KMS-11 (cell line): ENCODE results near the gene ETFDH.
"Not testable (repeated sequence)": the region's sequence is repeated elsewhere in the genome, so short reads cannot be mapped to it uniquely, and the experiment has no call there.

Source experiments
- H2AFZ ChIP-seq: fragments of 200-600 bp; sonication (generic); 2 replicates; pipeline ENCODE4 v1.6.1; 2016; ENCODE audit warnings: antibody characterized with exemption, mixed run types, low read depth
- H3K27ac ChIP-seq: fragments of 200-600 bp; sonication (generic); 2 replicates; pipeline ENCODE4 v1.6.1; 2016; ENCODE audit warnings: mild to moderate bottlenecking, mixed run types
- H3K27me3 ChIP-seq: fragments of 200-600 bp; sonication (generic); 2 replicates; pipeline ENCODE4 v1.6.1; 2017; ENCODE audit warnings: mild to moderate bottlenecking, low read depth, mixed run types, moderate library complexity; ENCODE audit not compliant: insufficient read depth
- H3K36me3 ChIP-seq: fragments of 200-600 bp; sonication (generic); 2 replicates; pipeline ENCODE4 v1.6.1; 2017; ENCODE audit warnings: mild to moderate bottlenecking, mixed run types; ENCODE audit not compliant: insufficient read depth
- H3K4me1 ChIP-seq: fragments of 200-600 bp; sonication (generic); 2 replicates; pipeline ENCODE4 v1.6.1; 2016; ENCODE audit warnings: mild to moderate bottlenecking, low read depth, mixed run types; ENCODE audit not compliant: poor library complexity, severe bottlenecking
- H3K4me2 ChIP-seq: fragments of 200-600 bp; sonication (generic); 2 replicates; pipeline ENCODE4 v1.7.0; 2016; ENCODE audit warnings: mild to moderate bottlenecking, mixed run types
- H3K4me3 ChIP-seq: fragments of 200-600 bp; sonication (generic); IDR thresholded peaks from 2 replicates; pipeline ENCODE4 v1.6.1; 2017; ENCODE audit warnings: low read depth, low read length, mixed read lengths; ENCODE audit not compliant: insufficient read depth
- H3K79me2 ChIP-seq: fragments of 200-600 bp; sonication (generic); 2 replicates; pipeline ENCODE4 v1.6.1; 2016; ENCODE audit warnings: low read depth, mixed run types; ENCODE audit not compliant: insufficient read depth
- H3K9ac ChIP-seq: fragments of 200-600 bp; sonication (generic); 2 replicates; pipeline ENCODE4 v1.6.1; 2016; ENCODE audit warnings: mild to moderate bottlenecking, mixed run types
- H4K20me1 ChIP-seq: fragments of 200-600 bp; sonication (generic); 2 replicates; pipeline ENCODE4 v1.6.1; 2016; ENCODE audit warnings: mild to moderate bottlenecking, mixed run types; ENCODE audit not compliant: insufficient read depth
- CTCF ChIP-seq: fragments of 200-600 bp; sonication (generic); conservative IDR thresholded peaks from 2 replicates; pipeline ENCODE4 v1.6.1; 2017; ENCODE audit warnings: low read depth, mild to moderate bottlenecking, antibody characterized with exemption, low read length, moderate library complexity, mixed read lengths

Gene ETFDH

GRCh38 chr4:158652920-158653319 is 19.2 kb upstream of the ETFDH start:
- no peaks in the 10 kb centered on the region for H3K79me2 ChIP-seq
- no peaks in the 10 kb centered on the region for H3K4me1 ChIP-seq
- H3K9ac ChIP-seq: no peak overlapping the region
- H2AFZ ChIP-seq: peak overlapping the region; percentile 5; the same call in 1 of the 2 replicates
- no peaks in the 10 kb centered on the region for H3K27me3 ChIP-seq
- H3K36me3 ChIP-seq: no peaks in the 10 kb centered on the region
- H3K4me3 ChIP-seq: no peak overlapping the region
- TF ChIP-seq CTCF: no peak
- no peaks in the 10 kb centered on the region for H4K20me1 ChIP-seq
- H3K4me2 ChIP-seq: no peak overlapping the region
- H3K27ac ChIP-seq: no peak overlapping the region

GRCh38 chr4:158656439-158656838 is 15.7 kb upstream of the ETFDH start:
- Histone ChIP-seq H3K27me3 (no peaks in the 10 kb centered on the region), H4K20me1 (no peaks in the 10 kb centered on the region), H3K9ac (no peak overlapping the region), H3K4me3 (no peak overlapping the region), H3K4me1 (no peaks in the 10 kb centered on the region), H3K36me3 (no peaks in the 10 kb centered on the region), H3K27ac (no peak overlapping the region), H3K4me2 (no peak overlapping the region), H2AFZ (no peak overlapping the region), H3K79me2 (no peaks in the 10 kb centered on the region)
- TF ChIP-seq CTCF: no peak

- no peaks in the 10 kb centered on the region for H3K4me1 ChIP-seq
- TF ChIP-seq CTCF: no peak
Observed at GRCh38 chr4:158657291-158657690, 14.8 kb upstream of the ETFDH start.

GRCh38 chr4:158663255-158663654 is 8.8 kb upstream of the ETFDH start:
- H3K9ac ChIP-seq, H3K4me1 ChIP-seq, H3K4me2 ChIP-seq, H4K20me1 ChIP-seq, H3K4me3 ChIP-seq, H2AFZ ChIP-seq, H3K27ac ChIP-seq, H3K36me3 ChIP-seq, H3K27me3 ChIP-seq: not testable (repeated sequence)
- H3K79me2 ChIP-seq: peaks cover 15% of the 10 kb centered on the region

More at GRCh38 chr4:158657291-158657690, 14.8 kb upstream of the ETFDH start:
- H2AFZ ChIP-seq: no peak overlapping the region
- no peak overlapping the region for H3K4me2 ChIP-seq
- no peak overlapping the region for H3K4me3 ChIP-seq
- H3K79me2 ChIP-seq: no peaks in the 10 kb centered on the region
- H3K27me3 ChIP-seq: no peaks in the 10 kb centered on the region
- no peaks in the 10 kb centered on the region for H4K20me1 ChIP-seq
- H3K36me3 ChIP-seq: no peaks in the 10 kb centered on the region
- no peak overlapping the region for H3K27ac ChIP-seq
- no peak overlapping the region for H3K9ac ChIP-seq

GRCh38 chr4:158663707-158664625 is 8.1 kb upstream of the ETFDH start:
- Histone ChIP-seq H3K4me1 (peaks cover 10% of the 10 kb centered on the region), H3K79me2 (peaks cover 22% of the 10 kb centered on the region)
- H2AFZ ChIP-seq, H3K4me2 ChIP-seq, H4K20me1 ChIP-seq, H3K27ac ChIP-seq, H3K27me3 ChIP-seq, H3K9ac ChIP-seq, H3K36me3 ChIP-seq, H3K4me3 ChIP-seq: not testable (repeated sequence)
